OCI-LY1 (cell line): Measurements from ENCODE around the gene C17orf78.
"Not testable (repeated sequence)": the region's sequence is repeated elsewhere in the genome, so short reads cannot be mapped to it uniquely, and the experiment has no call there.

ENCODE experiments used
- H2AFZ ChIP-seq: fragments of 200-600 bp; sonication (generic), shearing (Covaris generic); 2 replicates; pipeline ENCODE4 v1.6.0; 2014; ENCODE audit warnings: antibody characterized with exemption, mild to moderate bottlenecking, low read length
- H3F3A ChIP-seq: fragments of 200-600 bp; sonication (generic), shearing (Covaris generic); 2 replicates; pipeline ENCODE4 v1.6.0; 2014; ENCODE audit warnings: mild to moderate bottlenecking, antibody characterized with exemption, low read length, moderate library complexity; ENCODE audit not compliant: insufficient read depth
- H3K27ac ChIP-seq: fragments of 200-600 bp; sonication (generic); 2 replicates; pipeline ENCODE4 v1.5.1; 2014; ENCODE audit warnings: low read length, mixed run types, mild to moderate bottlenecking, low read depth; ENCODE audit not compliant: poor library complexity, severe bottlenecking
- H3K27me3 ChIP-seq: fragments of 200-600 bp; sonication (generic); 2 replicates; pipeline ENCODE4 v1.6.0; 2014; ENCODE audit warnings: antibody characterized with exemption, mild to moderate bottlenecking, low read length, moderate library complexity; ENCODE audit not compliant: insufficient read depth
- H3K36me3 ChIP-seq: fragments of 200-600 bp; sonication (generic); 2 replicates; pipeline ENCODE4 v1.6.1; 2014; ENCODE audit warnings: mild to moderate bottlenecking, antibody characterized with exemption, low read length, moderate library complexity, mixed read lengths; ENCODE audit not compliant: insufficient read depth
- H3K4me1 ChIP-seq: fragments of 200-600 bp; sonication (generic); 2 replicates; pipeline ENCODE4 v1.5.1; 2014; ENCODE audit warnings: mild to moderate bottlenecking, low read length, moderate library complexity; ENCODE audit not compliant: insufficient read depth, severe bottlenecking
- H3K4me2 ChIP-seq: fragments of 200-600 bp; sonication (generic), shearing (Covaris generic); 2 replicates; pipeline ENCODE4 v1.6.1; 2014; ENCODE audit warnings: low read length
- H3K4me3 ChIP-seq: fragments of 200-600 bp; sonication (generic); 2 replicates; pipeline ENCODE4 v1.5.1; 2014; ENCODE audit warnings: low read length, low read depth, mild to moderate bottlenecking, mixed read lengths; ENCODE audit not compliant: poor library complexity, severe bottlenecking
- H3K79me2 ChIP-seq: fragments of 200-600 bp; shearing (Covaris generic); 2 replicates; pipeline ENCODE4 v1.6.1; 2016; ENCODE audit warnings: mixed run types, low read length, mixed read lengths; ENCODE audit not compliant: insufficient read depth
- H3K9ac ChIP-seq: fragments of 200-600 bp; sonication (generic), shearing (Covaris generic); 2 replicates; pipeline ENCODE4 v1.6.1; 2014; ENCODE audit warnings: mild to moderate bottlenecking, low read length, mixed read lengths
- H3K9me2 ChIP-seq: fragments of 200-600 bp; sonication (generic), shearing (Covaris generic); 2 replicates; pipeline ENCODE4 v1.6.1; 2014; ENCODE audit warnings: low read depth, mild to moderate bottlenecking, low read length, mixed read lengths
- H3K9me3 ChIP-seq: fragments of 200-600 bp; shearing (Covaris generic); 2 replicates; pipeline ENCODE4 v1.6.1; 2014; ENCODE audit warnings: low read length, mixed read lengths
- H4K20me1 ChIP-seq: fragments of 200-600 bp; sonication (generic), shearing (Covaris generic); 2 replicates; pipeline ENCODE4 v1.6.0; 2016; ENCODE audit warnings: mild to moderate bottlenecking, low read length; ENCODE audit not compliant: insufficient read depth
- CTCF ChIP-seq: fragments of 200-600 bp; sonication (generic), shearing (Covaris generic); IDR thresholded peaks from 2 replicates; pipeline ENCODE4 v1.5.1; 2017; ENCODE audit warnings: mild to moderate bottlenecking, antibody characterized with exemption, low read length, moderate library complexity, mixed read lengths
- EZH2 ChIP-seq: fragments of 200-600 bp; sonication (generic), shearing (Covaris generic); IDR thresholded peaks from 2 replicates; pipeline ENCODE4 v1.8.0; 2017; ENCODE audit warnings: borderline replicate concordance, mixed run types, mild to moderate bottlenecking, antibody characterized with exemption, low read length, moderate library complexity, mixed read lengths

Gene C17orf78

GRCh38 chr17:37438141-37438540 lies 62.4 kb downstream of the C17orf78 start:
- H3K4me1 ChIP-seq: no peaks in the 10 kb centered on the region
- no peak overlapping the region for H3K4me2 ChIP-seq
- no peak overlapping the region for H3K4me3 ChIP-seq
- H3K27me3 ChIP-seq: no peaks in the 10 kb centered on the region
- TF ChIP-seq CTCF: peak; percentile 50; the same call in 1 of the 2 replicates
- TF ChIP-seq EZH2: no peak
- no peaks in the 10 kb centered on the region for H3K9me2 ChIP-seq
- no peaks in the 10 kb centered on the region for H4K20me1 ChIP-seq
- no peaks in the 10 kb centered on the region for H3K79me2 ChIP-seq
- H2AFZ ChIP-seq: no peak overlapping the region
- peaks cover 69% of the 10 kb centered on the region for H3K36me3 ChIP-seq
- H3K9ac ChIP-seq: no peak overlapping the region
- H3K9me3 ChIP-seq: no peaks in the 10 kb centered on the region
- H3F3A ChIP-seq: no peaks in the 10 kb centered on the region
- no peak overlapping the region for H3K27ac ChIP-seq

GRCh38 chr17:37440424-37440823 lies 64.6 kb downstream of the C17orf78 start:
- Histone ChIP-seq H3K4me2 (no peak overlapping the region), H3K27me3 (no peaks in the 10 kb centered on the region), H3F3A (no peaks in the 10 kb centered on the region), H3K27ac (no peak overlapping the region), H3K9me2 (no peaks in the 10 kb centered on the region), H3K4me1 (no peaks in the 10 kb centered on the region), H3K9me3 (no peaks in the 10 kb centered on the region), H3K79me2 (no peaks in the 10 kb centered on the region), H2AFZ (no peak overlapping the region), H4K20me1 (no peaks in the 10 kb centered on the region), H3K4me3 (no peak overlapping the region), H3K9ac (no peak overlapping the region), H3K36me3 (peaks cover 78% of the 10 kb centered on the region)
- TF ChIP-seq CTCF: no peak
- TF ChIP-seq EZH2: no peak

GRCh38 chr17:37441369-37442014 lies 65.7 kb downstream of the C17orf78 start:
- H3K4me3 ChIP-seq, H3K9ac ChIP-seq, H3K9me3 ChIP-seq, H3F3A ChIP-seq, H3K79me2 ChIP-seq, H4K20me1 ChIP-seq, H3K4me2 ChIP-seq, H3K9me2 ChIP-seq, H3K4me1 ChIP-seq, H3K27ac ChIP-seq, H3K27me3 ChIP-seq, H2AFZ ChIP-seq: not testable (repeated sequence)
- peaks cover 84% of the 10 kb centered on the region for H3K36me3 ChIP-seq
